Skin epidermis (tissue), 12 donors: ENCODE results near the gene UNC5B.
A peak's percentile ranks its signal among the peaks of the same experiment; 100 is the strongest.
"Not testable (repeated sequence)": the region's sequence is repeated elsewhere in the genome, so short reads cannot be mapped to it uniquely, and the experiment has no call there.

Experiments used
- H3K27ac ChIP-seq, 21 experiments: fragments of 200-600 bp; sonication (generic) in 11 of 21; one replicate each; pipeline ENCODE4 v1.5.0; 2020; ENCODE audit warnings: mild to moderate bottlenecking in 3 of 21, inconsistent platforms in 2 of 21, moderate library complexity in 2 of 21
- H3K4me3 ChIP-seq, 7 experiments: fragments of 200-600 bp; sonication (generic) in 2 of 7; one replicate each; pipeline ENCODE4 v1.5.0; 2020; ENCODE audit warnings: inconsistent platforms in 2 of 7, mild to moderate bottlenecking in 2 of 7, moderate library complexity in 1 of 7

Gene UNC5B

GRCh38 chr10:71206911-71207310 lies 5.5 kb upstream of the UNC5B start:
- Histone ChIP-seq H3K27ac (no peak overlapping the region), H3K4me3 (no peak overlapping the region)

DNA sequence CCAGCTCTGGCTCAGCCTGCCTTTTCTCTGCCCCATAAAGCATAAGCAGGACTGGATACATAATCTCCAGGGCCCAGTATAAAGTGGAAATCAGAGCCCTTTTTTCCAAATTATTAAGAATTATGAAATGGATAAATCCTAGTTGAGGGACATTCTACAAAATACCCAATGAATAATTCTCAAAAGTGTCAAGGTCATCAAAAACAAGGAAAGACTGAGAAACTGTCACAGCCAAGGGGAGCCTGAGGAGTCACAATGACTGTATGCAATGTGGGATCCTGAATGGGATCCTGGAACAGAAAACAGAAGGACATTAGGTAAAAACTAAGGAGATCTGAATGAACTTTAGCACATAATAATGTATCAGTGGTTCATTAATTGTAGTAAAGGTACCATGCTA lies 4.8 kb upstream of the UNC5B start:
- Histone ChIP-seq H3K27ac (no peak overlapping the region), H3K4me3 (no peak overlapping the region)

GRCh38 chr10:71209352-71209715 lies 3.0 kb upstream of the UNC5B start:
- no peak overlapping the region for H3K27ac ChIP-seq
- no peak overlapping the region for H3K4me3 ChIP-seq

GRCh38 chr10:71209731-71210541 lies 2.4 kb upstream of the UNC5B start:
- Histone ChIP-seq H3K27ac (no peak overlapping the region), H3K4me3 (no peak overlapping the region)

DNA sequence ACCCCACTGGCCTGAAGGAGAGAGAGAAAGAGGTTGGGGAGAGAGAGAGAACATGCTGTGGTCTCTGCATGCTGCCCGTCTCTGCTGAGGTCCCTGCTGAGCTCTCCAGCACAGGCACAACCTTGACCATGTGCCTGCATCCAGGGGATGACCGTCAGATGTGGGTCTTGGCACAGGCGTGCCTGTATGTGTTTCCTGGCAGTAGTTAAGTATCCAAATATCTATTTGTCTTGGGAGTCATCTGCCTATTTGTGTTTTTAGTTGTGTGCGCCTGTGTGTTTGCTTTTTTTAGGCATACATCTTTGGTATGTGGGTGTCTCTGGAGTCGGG lies 1.9 kb upstream of the UNC5B start:
- H3K27ac ChIP-seq = no peak overlapping the region
- H3K4me3 ChIP-seq = no peak overlapping the region

- H3K4me3 ChIP-seq = no peak overlapping the region
- H3K27ac ChIP-seq = no peak overlapping the region
Observed at GRCh38 chr10:71211053-71211452, 1.3 kb upstream of the UNC5B start.

DNA sequence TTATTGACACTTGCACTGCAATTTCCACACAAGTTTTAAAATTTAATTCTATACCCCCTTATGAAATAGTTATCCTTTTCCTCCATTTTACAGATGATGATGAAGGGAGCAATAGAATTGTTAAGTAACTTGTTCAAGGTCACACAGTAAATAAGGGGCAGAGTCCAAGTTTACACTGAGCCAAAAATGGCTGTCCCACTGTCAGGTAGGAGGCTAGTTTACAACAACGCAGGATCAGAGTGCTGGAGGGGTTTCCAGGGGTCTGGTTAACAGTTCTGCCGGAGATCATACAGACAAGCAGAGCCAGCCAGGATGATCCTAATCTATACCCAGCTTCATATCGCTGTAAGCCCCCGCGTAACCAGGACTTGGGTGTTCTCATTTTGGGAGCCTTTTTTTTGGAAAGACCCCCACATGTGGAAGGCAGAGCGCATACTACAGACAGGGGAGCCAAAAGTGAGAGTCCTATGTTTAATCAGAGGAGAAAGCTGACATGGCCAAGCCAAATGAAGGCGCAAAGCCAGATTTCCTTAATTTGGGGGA lies 524 bp upstream of the UNC5B start:
- peak overlapping the region in 6 of 21 experiments; percentile 64 to 88 (median 78) for H3K27ac ChIP-seq
- peak overlapping the region; percentile 56 to 82 (median 68) for H3K4me3 ChIP-seq

DNA sequence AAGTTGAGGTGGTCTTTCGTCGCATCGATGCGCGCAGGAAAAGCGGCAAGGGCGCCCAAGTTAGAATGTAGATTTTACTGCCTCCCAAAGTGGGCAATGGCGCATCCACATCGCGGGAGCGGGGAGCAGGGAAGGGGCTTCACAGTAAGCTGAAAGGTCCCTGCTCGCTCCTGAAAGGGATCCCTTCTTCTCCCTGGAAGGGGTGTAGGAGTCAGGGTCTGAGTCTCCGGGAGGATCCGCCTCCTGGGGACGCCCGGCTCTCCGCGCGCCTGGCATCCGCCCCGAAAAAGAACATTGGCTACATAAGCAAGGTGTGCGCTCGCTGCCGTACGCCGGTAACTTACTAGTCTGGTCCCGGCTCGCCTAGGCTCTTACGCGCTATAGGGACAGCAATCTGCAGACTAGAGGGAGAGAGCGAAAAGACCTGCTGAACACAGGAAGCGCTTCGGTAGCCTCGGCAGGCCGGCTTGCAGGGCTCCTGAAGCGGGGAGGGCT lies 804 bp downstream of the UNC5B start:
- H3K27ac ChIP-seq = peak overlapping the region in 20 of 21 experiments; percentile 11 to 88 (median 78)
- H3K4me3 ChIP-seq = peak overlapping the region; percentile 56 to 82 (median 68)

DNA sequence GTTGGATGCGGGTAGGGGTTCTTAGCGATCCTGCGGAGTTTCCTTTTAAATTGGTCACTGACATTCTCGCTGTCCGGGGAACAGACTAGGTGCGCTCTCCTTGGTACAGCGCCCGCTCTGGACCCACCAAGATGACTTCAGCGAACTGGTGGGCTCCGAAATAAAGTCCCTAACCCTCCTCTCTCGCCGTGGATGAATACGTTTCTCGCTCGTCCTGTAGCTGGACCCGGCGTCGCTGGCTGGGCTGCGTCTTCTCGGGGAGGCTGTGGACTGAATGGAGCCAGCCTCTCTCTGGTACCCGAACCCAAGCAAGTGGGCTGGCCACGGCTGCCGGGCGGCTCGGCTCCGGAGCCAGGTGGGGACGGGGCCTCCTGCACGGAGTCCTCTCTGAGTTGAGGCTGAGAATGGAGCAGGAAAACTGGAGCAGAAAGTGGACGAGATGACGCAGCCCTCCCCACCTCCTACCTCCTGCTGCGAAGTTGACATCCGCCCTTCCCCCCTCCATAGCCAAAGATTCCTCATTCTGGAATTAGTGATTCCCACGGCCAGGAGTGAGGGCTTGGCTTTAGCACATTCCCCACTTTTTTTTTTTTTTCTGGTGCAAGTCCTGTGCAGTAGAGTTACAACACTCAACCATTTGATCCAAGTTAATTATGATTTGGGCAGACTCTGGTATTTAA lies 1.5 kb downstream of the UNC5B start:
- Histone ChIP-seq H3K4me3 (peak overlapping the region; percentile 56 to 82 (median 68)), H3K27ac (peak overlapping the region in 8 of 21 experiments; percentile 3 to 88 (median 55))

GRCh38 chr10:71214641-71215559 lies 2.5 kb downstream of the UNC5B start:
- Histone ChIP-seq H3K27ac (peak overlapping the region in 1 of 21 experiments; percentile 9), H3K4me3 (peak overlapping the region in 5 of 7 experiments; percentile 62 to 81 (median 68))

DNA sequence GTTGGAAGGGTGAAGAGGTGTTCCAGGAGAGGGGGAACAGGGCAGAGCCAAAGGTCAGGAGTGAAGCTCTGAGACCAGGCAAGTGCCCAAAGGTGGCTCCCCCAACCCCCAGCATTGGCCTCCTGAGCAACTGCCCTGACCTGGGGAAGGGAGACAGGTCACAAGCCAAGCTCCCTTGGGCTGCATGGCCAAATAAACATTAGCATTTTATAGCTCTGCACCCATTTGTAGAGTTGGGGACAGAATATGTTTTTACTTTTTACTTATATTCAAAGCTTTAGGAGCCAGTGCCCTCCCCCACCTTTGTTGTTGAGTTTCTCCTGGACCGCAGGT lies 4.0 kb downstream of the UNC5B start:
- peak overlapping the region in 10 of 21 experiments; percentile 55 to 79 (median 71) for H3K27ac ChIP-seq
- H3K4me3 ChIP-seq = no peak overlapping the region

- H3K4me3 ChIP-seq = peak overlapping the region; percentile 30 to 50 (median 35)
- peak overlapping the region in 17 of 21 experiments; percentile 27 to 79 (median 64) for H3K27ac ChIP-seq
Observed at GRCh38 chr10:71216751-71217265, 4.4 kb downstream of the UNC5B start.

DNA sequence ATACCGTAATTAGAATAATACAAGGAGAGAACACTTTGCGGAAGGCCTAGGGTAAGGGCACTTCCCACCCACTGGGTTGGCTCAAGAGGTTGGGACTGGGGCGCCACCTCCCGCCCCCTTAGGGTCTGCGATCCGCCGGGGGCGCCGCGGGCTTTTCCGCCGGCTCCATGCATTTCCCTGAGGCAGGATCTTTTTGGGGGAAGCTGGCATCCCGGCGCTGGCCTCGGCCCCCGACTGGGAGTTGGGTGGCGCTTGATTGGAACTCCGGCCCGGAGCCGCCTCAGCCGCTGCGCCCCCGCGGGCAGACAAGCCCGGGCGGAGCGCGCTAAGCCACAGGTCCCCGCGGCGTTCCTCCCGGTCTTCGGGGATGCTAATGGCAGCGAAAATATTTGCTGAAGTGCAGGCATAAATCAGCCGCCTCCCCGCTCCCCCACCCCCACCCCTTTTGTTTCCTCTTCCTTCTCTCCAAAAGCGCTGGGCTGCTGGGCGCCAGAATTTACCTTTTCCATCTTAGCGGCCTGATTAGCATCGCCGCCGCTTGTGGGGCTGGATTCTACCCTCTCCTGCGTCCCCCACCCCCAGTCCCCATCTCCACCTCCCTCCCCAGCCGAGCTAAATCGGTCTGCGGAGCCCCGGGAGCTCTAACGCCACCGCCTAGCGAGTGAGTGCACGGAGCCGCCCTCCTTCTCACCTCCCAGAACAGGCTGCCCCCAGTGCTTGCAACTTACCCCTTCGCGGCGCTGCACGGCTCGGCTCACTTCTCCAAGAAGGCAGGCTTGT lies 5.1 kb downstream of the UNC5B start:
- Histone ChIP-seq H3K27ac (peak overlapping the region in 18 of 21 experiments; percentile 9 to 79 (median 64)), H3K4me3 (peak overlapping the region; percentile 30 to 50 (median 35))

DNA sequence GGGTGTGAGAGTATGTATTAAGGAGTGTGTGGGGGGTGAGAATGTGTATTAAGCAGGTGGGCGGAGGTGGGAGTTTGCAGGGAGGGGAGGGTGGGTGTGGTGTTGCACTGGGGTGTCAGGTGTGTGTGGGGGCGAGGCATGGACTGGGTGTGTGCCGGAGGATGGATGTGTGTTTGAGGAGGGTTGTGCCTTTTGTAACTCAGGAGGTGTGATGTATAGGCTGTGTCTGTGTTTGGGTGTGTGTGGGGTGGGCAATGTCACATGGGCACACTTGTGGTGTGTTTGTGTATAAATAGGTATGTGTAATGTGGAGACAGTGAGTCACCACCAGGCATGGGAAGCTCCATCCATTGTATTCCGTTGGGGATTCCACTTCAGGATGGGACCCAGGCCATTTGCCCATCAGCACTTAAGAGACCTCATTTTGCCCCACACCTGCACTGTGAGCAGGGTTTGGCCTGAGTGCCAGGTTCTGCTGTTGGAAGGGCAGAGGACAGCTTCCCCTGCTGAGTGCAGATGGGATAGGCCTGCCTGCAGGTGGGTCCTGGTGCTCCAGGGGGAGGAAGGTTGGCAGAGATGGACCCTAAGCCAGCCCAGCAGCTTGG lies 5.8 kb downstream of the UNC5B start:
- Histone ChIP-seq H3K4me3 (peak overlapping the region; percentile 30 to 50 (median 35)), H3K27ac (peak overlapping the region in 11 of 21 experiments; percentile 9 to 79 (median 64))

GRCh38 chr10:71218651-71219050 lies 6.3 kb downstream of the UNC5B start:
- Histone ChIP-seq H3K27ac (no peak overlapping the region), H3K4me3 (no peak overlapping the region)

DNA sequence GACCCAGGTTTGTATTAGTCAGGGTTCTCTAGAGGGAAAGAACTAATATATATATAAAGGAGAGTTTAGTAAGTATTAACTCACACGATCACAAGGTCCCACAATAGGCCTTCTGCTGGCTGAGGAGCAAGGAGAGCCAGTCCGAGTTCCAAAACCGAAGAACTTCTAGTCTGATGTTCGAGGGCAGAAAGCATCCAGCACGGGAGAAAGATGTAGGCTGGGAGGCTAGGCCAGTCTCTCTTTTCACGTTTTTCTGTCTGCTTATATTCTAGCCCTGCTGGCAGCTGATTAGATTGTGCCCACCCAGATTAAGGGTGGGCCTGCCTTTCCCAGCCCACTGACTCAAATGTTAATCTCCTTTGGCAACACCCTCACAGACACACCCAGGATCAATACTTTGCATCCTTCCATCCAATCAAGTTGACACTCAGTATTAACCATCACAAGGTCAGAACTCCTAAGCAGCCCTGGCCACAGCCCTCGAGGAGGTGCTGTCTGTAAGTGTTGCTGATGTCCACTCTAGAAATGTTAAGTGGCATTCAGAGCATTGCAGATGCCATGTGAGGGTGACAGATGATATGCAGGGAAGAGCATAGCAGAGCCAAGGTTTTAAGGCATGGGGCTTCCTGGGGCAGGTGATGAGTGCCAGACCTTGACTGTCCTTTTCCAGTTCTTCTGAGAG lies 7.0 kb downstream of the UNC5B start:
- not testable (repeated sequence) for H3K4me3 ChIP-seq, H3K27ac ChIP-seq

DNA sequence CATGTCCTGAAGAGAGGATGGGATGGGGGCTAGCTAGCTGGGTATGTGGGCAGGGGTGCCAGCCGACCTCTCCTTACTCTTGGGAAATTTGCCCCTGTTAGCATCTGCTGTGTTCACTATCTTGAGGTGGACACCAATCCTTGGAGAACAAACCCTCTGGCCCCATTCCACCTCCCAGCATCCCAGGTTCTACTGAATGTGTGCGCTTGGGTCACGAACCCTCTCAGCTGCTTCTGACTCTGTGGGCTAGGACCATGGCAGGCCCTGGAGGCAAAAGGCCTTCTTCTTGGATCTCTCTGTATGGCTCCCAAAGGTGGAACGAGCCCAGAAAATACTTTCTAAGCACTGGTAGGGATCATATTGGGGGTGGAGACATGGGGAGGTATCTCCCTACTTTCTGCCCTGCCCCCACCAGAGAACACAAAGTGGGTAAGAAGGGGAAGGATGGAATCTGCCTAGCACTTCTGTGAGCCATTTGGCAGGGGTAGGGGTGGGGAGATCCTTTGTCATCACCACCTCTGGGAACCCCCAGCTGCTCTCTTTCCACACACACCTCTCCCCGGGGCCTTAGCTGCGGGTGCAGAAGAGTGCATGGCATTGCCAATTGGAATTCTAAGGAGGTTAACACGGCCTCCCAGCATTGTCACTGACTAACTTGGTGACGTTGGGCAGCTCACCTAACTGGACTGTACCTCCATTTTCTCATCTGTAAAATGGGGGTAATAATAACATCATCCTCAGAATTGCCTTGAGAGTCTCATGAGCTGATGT lies 7.7 kb downstream of the UNC5B start:
- Histone ChIP-seq H3K4me3 (no peak overlapping the region), H3K27ac (no peak overlapping the region)
